Measurements from ENCODE around the gene IL21. TPM values are rescaled to one million over a fixed set of nuclear protein-coding genes. Genes with fewer than 3 reads are reported as not detected.
A peak's percentile ranks its signal among the peaks of the same experiment; 100 is the strongest.

Gene IL21
- total RNA-seq, 1 donor from 2014 or later = not detected

DNA sequence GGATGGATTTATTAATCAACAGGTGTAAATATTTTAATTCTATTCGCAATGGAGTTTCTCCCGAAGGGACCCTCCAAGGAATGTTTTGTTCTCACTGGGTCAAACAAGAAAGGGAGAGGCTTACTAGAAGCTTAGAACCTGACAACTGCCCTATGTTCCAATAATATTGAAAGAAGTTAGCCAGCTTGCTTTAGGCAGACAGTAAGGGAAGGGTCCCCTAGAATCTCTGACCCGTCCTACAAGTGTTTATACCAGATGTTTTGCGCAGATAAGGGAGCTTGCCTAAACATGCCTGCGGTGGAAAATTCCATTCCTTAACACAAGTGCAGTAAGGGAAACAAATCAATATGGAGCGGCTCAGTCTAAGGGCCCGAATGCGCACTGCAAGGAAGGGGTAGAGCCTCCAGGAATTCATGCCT, 17.7 kb downstream of the IL21 start:
- Mint-ChIP-seq H3K27me3 (ENCODE audit: unreplicated experiment) (peaks cover 41% of the 10 kb centered on the region), H3K27ac (ENCODE audit: unreplicated experiment) (no peak overlapping the region), H3K4me3 (ENCODE audit: unreplicated experiment) (no peak overlapping the region), H3K4me1 (ENCODE audit: unreplicated experiment) (no peaks in the 10 kb centered on the region), H3K36me3 (ENCODE audit: unreplicated experiment) (no peaks in the 10 kb centered on the region), H3K9me3 (ENCODE audit: unreplicated experiment) (no peaks in the 10 kb centered on the region)
- DNase-seq (ENCODE audit: extremely low spot score, unreplicated experiment) = no peak
- TF ChIP-seq, protein P1, sequence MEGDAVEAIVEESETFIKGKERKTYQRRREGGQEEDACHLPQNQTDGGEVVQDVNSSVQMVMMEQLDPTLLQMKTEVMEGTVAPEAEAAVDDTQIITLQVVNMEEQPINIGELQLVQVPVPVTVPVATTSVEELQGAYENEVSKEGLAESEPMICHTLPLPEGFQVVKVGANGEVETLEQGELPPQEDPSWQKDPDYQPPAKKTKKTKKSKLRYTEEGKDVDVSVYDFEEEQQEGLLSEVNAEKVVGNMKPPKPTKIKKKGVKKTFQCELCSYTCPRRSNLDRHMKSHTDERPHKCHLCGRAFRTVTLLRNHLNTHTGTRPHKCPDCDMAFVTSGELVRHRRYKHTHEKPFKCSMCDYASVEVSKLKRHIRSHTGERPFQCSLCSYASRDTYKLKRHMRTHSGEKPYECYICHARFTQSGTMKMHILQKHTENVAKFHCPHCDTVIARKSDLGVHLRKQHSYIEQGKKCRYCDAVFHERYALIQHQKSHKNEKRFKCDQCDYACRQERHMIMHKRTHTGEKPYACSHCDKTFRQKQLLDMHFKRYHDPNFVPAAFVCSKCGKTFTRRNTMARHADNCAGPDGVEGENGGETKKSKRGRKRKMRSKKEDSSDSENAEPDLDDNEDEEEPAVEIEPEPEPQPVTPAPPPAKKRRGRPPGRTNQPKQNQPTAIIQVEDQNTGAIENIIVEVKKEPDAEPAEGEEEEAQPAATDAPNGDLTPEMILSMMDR (IDR thresholded peaks at IDR 0.05) = no peak

DNA sequence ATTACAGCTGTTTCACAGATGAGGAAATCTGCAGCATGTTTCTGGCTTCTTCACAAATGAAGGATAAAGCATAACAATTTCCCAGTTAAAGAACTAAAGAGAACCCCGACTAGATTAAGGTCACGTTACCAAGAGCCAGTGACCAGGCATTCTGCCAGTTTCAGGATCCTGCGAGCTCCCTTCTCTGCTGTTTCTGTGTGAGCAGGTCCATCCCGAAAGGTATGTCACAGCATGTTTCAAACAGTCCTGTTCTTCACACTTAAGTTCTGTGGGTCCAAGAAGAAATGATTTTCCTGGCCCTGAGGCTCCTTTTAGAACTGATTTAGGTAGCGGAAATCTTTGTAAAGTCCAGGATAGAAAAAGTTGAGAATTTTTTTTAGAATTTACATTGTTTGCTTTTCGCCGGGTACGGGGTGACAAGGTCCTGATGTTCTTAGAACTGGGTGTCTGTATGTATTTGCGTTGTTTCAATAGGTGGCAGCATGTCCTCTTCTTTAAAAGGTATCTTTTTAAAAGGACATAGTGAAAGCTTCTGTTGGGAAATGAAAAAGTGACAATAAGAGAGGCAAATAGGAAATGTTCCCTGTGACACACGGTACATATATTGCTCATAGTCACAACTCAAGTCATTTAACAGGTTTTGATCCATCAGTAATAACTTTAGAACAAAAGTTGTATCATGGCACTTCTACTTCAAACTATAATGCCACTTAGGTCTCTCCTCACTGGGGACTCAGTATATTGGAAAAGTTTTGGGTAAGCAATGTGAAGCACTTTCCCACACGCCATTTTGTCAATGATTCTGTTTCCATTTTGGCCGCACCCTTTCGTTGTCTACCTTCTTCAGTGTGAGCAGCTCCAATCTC, 18.4 kb downstream of the IL21 start:
- no peak for DNase-seq (ENCODE audit: extremely low spot score, unreplicated experiment)
- TF ChIP-seq, protein P1 (IDR thresholded peaks at IDR 0.05) = peak; percentile 67
- H3K4me1 Mint-ChIP-seq (ENCODE audit: unreplicated experiment) = no peaks in the 10 kb centered on the region
- H3K27me3 Mint-ChIP-seq (ENCODE audit: unreplicated experiment) = peaks cover 41% of the 10 kb centered on the region
- H3K4me3 Mint-ChIP-seq (ENCODE audit: unreplicated experiment) = no peak overlapping the region
- H3K36me3 Mint-ChIP-seq (ENCODE audit: unreplicated experiment) = no peaks in the 10 kb centered on the region
- H3K9me3 Mint-ChIP-seq (ENCODE audit: unreplicated experiment) = no peaks in the 10 kb centered on the region
- H3K27ac Mint-ChIP-seq (ENCODE audit: unreplicated experiment) = no peak overlapping the region

DNA sequence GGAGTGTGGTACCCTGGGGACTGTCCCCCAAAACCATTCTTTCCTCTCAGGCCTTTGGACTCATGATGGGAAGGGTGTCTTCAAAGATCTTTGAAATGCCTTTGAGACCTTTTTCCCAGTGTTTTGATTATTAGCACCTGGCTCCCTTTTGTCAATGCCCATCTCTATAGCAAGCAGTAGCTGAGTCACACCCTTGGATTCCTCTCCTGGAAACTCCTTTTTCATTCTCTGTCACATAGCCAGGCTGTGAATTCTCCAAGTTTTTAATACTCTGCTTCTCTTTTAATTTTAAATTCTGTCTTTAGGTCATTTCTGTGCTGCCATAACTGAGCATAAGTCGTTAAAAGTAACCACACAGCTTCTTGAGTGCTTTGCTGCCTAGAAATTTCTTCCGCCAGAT, 29.7 kb downstream of the IL21 start:
- H3K4me3 Mint-ChIP-seq (ENCODE audit: unreplicated experiment) = no peak overlapping the region
- peaks cover 12% of the 10 kb centered on the region for H3K27me3 Mint-ChIP-seq (ENCODE audit: unreplicated experiment)
- H3K4me1 Mint-ChIP-seq (ENCODE audit: unreplicated experiment) = no peaks in the 10 kb centered on the region
- no peak overlapping the region for H3K27ac Mint-ChIP-seq (ENCODE audit: unreplicated experiment)
- no peaks in the 10 kb centered on the region for H3K9me3 Mint-ChIP-seq (ENCODE audit: unreplicated experiment)
- DNase-seq (ENCODE audit: extremely low spot score, unreplicated experiment) = no peak
- no peaks in the 10 kb centered on the region for H3K36me3 Mint-ChIP-seq (ENCODE audit: unreplicated experiment)
- TF ChIP-seq, protein P1 (IDR thresholded peaks at IDR 0.05) = no peak

DNA sequence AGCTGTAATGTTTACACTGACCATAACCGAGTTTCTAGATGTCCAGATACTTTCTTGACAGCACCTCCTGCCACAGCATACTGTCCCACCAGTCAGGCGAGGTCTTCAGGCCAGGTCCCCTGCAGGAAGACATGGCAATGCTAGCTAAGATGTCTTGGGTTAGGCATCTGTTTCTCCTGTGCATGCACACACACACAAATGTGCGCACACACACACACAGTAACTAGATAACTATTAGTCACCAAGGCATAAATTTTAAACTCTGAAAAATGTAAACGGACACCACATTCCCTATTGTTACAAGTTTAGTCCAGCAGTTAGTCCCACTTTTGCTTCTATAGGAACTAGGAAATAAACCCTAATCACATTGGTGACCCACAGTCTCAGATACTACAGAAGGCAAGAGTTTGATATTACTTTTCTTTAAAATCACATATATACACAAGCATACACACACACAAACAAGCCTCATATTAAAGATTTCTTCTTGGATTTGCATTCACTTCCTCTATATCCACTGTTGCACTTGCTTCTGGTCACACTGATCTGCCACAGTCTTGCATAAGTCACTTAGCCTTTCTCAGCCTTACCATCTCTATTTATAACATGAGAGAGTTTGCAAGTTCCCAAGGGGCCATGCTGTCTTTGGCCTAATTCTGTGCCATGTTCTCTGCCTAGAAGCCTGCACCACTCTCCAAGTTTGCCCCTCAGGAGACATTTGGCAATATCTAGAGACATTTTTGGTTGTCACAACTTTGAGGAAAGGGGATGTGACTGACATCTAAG, 32.2 kb downstream of the IL21 start:
- TF ChIP-seq, protein P1 (IDR thresholded peaks at IDR 0.05) = no peak
- no peaks in the 10 kb centered on the region for H3K36me3 Mint-ChIP-seq (ENCODE audit: unreplicated experiment)
- H3K27ac Mint-ChIP-seq (ENCODE audit: unreplicated experiment) = no peak overlapping the region
- H3K27me3 Mint-ChIP-seq (ENCODE audit: unreplicated experiment) = peaks cover 3% of the 10 kb centered on the region
- DNase-seq (ENCODE audit: extremely low spot score, unreplicated experiment) = no peak
- H3K4me3 Mint-ChIP-seq (ENCODE audit: unreplicated experiment) = no peak overlapping the region
- H3K9me3 Mint-ChIP-seq (ENCODE audit: unreplicated experiment) = no peaks in the 10 kb centered on the region
- H3K4me1 Mint-ChIP-seq (ENCODE audit: unreplicated experiment) = peaks cover 10% of the 10 kb centered on the region

DNA sequence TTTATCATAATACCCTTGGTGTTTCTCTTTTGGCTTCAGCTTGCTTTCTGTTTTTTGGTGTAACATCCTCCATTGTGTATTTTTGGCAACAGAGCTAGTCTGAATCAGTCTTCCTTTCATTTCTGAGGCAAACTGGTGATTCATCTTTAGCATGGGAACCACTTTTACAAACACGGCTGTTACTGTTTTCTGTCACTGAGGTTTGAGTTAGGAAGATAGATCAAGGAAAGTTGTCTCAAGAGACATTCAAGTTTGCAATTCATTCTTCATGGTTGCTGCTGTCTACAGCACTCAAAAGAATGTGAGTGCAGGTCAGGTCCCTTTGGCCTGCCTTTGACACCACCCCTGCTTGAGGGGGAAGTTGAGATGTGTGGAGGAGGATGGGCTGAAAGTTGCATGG, 36.3 kb downstream of the IL21 start:
- no peak for DNase-seq (ENCODE audit: extremely low spot score, unreplicated experiment)
- Mint-ChIP-seq H3K27me3 (ENCODE audit: unreplicated experiment) (peaks cover 6% of the 10 kb centered on the region), H3K4me3 (ENCODE audit: unreplicated experiment) (no peak overlapping the region), H3K36me3 (ENCODE audit: unreplicated experiment) (no peaks in the 10 kb centered on the region), H3K4me1 (ENCODE audit: unreplicated experiment) (peaks cover 10% of the 10 kb centered on the region), H3K27ac (ENCODE audit: unreplicated experiment) (no peak overlapping the region), H3K9me3 (ENCODE audit: unreplicated experiment) (no peaks in the 10 kb centered on the region)
- TF ChIP-seq, protein P1 (IDR thresholded peaks at IDR 0.05) = no peak
